Measurements from ENCODE around the gene PFKFB2. TPM values are rescaled to one million over a fixed set of nuclear protein-coding genes. Genes with fewer than 3 reads are reported as not detected.
A peak's percentile ranks its signal among the peaks of the same experiment; 100 is the strongest.

PFKFB2 gene
- total RNA-seq, 1 donor from 2014 or later = 107 TPM

DNA sequence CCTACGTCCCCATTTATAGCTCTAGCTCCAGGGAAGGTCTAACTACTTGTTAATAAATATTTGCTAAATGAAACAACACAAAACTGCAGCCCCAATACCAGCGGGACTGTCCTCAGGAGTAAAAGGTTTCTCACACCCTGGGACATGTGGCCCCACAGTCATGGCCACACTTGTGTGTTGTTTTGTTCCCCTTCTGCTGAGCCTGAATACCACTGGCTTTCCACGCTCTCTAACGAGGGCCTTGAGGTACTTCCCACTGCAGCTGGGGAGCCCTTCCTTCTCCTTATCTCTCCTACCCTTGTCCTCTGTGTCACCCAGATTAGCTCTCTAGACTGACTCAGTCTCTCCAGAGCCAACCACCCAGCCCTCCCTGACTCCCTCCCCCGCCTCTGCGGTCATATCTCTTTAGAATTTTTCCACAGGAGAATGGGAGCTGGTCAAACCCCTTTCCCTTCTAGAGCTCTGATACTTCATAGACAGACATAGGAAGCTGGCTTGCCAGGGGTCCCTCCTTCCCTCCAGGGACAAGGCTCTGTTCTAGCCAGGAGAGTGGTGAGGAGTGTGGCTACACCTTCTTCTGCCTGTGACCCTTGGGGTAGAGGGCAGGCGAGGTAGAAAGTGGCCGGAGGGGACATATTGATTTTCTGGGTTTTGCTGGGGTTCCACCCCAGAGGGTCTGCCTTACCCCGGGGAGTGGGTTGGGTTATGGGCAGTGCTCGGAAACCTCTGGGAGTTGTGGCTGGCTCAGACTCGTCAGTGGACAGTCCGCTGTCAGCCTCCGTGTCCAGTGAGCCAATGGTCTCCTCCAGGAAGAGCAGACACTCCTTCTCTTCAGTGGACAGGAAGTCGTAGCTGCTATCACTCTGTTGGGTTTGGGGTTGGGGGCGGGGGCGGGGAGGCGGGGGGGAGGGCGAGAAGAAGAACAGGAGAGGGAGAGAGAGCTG lies 28.6 kb upstream of the PFKFB2 start:
- TF ChIP-seq CTCF (IDR thresholded peaks at IDR 0.05; ENCODE audit: borderline replicate concordance) = no peak
- DNase-seq = no peak
- H3K27ac ChIP-seq (replicated peaks) = peak overlapping the region; percentile 93
- H3K4me1 ChIP-seq = peaks cover 53% of the 10 kb centered on the region
- H3K4me3 ChIP-seq = peak overlapping the region; percentile 29
- H3K36me3 ChIP-seq = no peaks in the 10 kb centered on the region
- intact Hi-C loops (cut with micrococcal nuclease) = no loop called here
- H3K27me3 ChIP-seq (ENCODE audit: low read depth) = no peaks in the 10 kb centered on the region
- no peaks in the 10 kb centered on the region for H3K9me3 ChIP-seq (replicated peaks)

GRCh38 chr1:207025146-207025880 lies 27.8 kb upstream of the PFKFB2 start:
- intact Hi-C loops (cut with micrococcal nuclease) = no loop called here
- no peak for TF ChIP-seq CTCF (IDR thresholded peaks at IDR 0.05; ENCODE audit: borderline replicate concordance)
- Histone ChIP-seq H3K4me3 (peak overlapping the region; percentile 29), H3K27me3 (ENCODE audit: low read depth) (no peaks in the 10 kb centered on the region), H3K4me1 (peaks cover 53% of the 10 kb centered on the region), H3K9me3 (replicated peaks) (no peaks in the 10 kb centered on the region), H3K27ac (replicated peaks) (peak overlapping the region; percentile 93), H3K36me3 (no peaks in the 10 kb centered on the region)
- DNase-seq = peak; percentile 24

DNA sequence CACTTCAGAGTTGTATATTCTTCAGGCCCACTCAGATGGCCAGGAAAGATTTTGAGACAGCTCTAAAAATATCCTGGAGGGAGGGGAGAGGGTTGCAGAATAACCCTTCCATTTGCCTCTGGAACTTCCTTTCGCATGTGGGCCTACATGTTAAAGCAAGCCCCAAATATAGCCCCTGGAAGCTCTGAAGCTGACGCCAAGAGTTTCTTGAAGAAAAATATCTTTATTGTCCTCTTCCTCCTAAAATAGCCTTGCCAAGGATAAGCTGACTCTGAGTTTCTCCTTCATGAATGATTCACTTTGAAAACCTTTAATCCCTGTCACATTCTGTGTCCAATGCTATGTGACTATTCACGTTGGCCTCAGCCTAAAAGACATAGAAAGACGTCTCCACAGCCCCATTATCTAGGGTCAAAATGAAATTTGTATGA lies 27.0 kb upstream of the PFKFB2 start:
- no peaks in the 10 kb centered on the region for H3K27me3 ChIP-seq (ENCODE audit: low read depth)
- peak overlapping the region; percentile 93 for H3K27ac ChIP-seq (replicated peaks)
- peak overlapping the region; percentile 15 for H3K4me3 ChIP-seq
- intact Hi-C loops (cut with micrococcal nuclease) = no loop called here
- H3K9me3 ChIP-seq (replicated peaks) = no peaks in the 10 kb centered on the region
- H3K36me3 ChIP-seq = no peaks in the 10 kb centered on the region
- TF ChIP-seq CTCF (IDR thresholded peaks at IDR 0.05; ENCODE audit: borderline replicate concordance) = no peak
- H3K4me1 ChIP-seq = peaks cover 59% of the 10 kb centered on the region
- no peak for DNase-seq

- no peak for TF ChIP-seq CTCF (IDR thresholded peaks at IDR 0.05; ENCODE audit: borderline replicate concordance)
- DNase-seq = no peak
- Histone ChIP-seq H3K9me3 (replicated peaks) (no peaks in the 10 kb centered on the region), H3K4me1 (peaks cover 64% of the 10 kb centered on the region), H3K36me3 (no peaks in the 10 kb centered on the region), H3K27me3 (ENCODE audit: low read depth) (peaks cover 5% of the 10 kb centered on the region), H3K27ac (replicated peaks) (peak overlapping the region; percentile 18), H3K4me3 (no peak overlapping the region)
- intact Hi-C loops (cut with micrococcal nuclease) = no loop called here
Observed at GRCh38 chr1:207027206-207027777, 25.8 kb upstream of the PFKFB2 start.

DNA sequence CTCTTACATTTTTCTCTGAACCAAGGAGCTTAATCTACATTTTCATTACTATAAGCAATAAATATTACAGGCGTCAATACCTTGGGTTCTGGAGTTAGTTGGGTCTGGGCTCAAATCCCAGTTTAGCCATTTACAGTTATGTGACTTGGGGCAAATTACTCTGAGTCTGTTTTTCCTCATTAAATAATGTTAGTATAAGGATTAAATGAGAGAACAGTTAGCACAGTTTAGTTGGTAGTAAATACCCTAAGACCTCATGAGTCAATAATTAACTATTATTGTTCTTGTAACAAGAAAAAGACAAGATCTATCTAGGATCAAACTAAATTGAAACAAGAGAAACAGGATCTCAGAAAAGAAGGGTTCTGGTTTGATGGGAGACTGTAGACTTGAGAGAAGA lies 25.2 kb upstream of the PFKFB2 start:
- Histone ChIP-seq H3K4me1 (peaks cover 64% of the 10 kb centered on the region), H3K4me3 (no peak overlapping the region), H3K27ac (replicated peaks) (peak overlapping the region; percentile 18), H3K27me3 (ENCODE audit: low read depth) (peaks cover 5% of the 10 kb centered on the region), H3K36me3 (no peaks in the 10 kb centered on the region), H3K9me3 (replicated peaks) (no peaks in the 10 kb centered on the region)
- intact Hi-C loops (cut with micrococcal nuclease) = no loop called here
- no peak for TF ChIP-seq CTCF (IDR thresholded peaks at IDR 0.05; ENCODE audit: borderline replicate concordance)
- no peak for DNase-seq

All from left ventricle myocardium inferior (tissue), 1 donor.